ENCODE data around the gene TSSC4.

Gene TSSC4

GRCh38 chr11:2406451-2406850 is 5.9 kb downstream of the TSSC4 start:
- H3K9ac ChIP-seq = no peak overlapping the region
- H3K27ac ChIP-seq = no peak overlapping the region
- TF ChIP-seq Cebpa-rat (IDR thresholded peaks at IDR 0.05) = no peak
- no peak overlapping the region for H3K4me2 ChIP-seq
- H3K4me1 ChIP-seq = peaks cover 35% of the 10 kb centered on the region
- no peak overlapping the region for H3K4me3 ChIP-seq
- H3K27me3 ChIP-seq = peaks cover 26% of the 10 kb centered on the region
- peaks cover 9% of the 10 kb centered on the region; the same call in 1 of the 2 replicates for H4K20me1 ChIP-seq
- H3K9me3 ChIP-seq = no peaks in the 10 kb centered on the region
- peaks cover 36% of the 10 kb centered on the region for H3K36me3 ChIP-seq

GRCh38 chr11:2406878-2407410 is 6.4 kb downstream of the TSSC4 start:
- H3K4me1 ChIP-seq = peaks cover 30% of the 10 kb centered on the region
- no peaks in the 10 kb centered on the region for H3K9me3 ChIP-seq
- H3K4me2 ChIP-seq = no peak overlapping the region
- H3K4me3 ChIP-seq = no peak overlapping the region
- peaks cover 32% of the 10 kb centered on the region for H3K36me3 ChIP-seq
- no peak for TF ChIP-seq Cebpa-rat (IDR thresholded peaks at IDR 0.05)
- H3K27ac ChIP-seq = no peak overlapping the region
- H3K9ac ChIP-seq = no peak overlapping the region
- H4K20me1 ChIP-seq = peaks cover 4% of the 10 kb centered on the region; the same call in 1 of the 2 replicates
- H3K27me3 ChIP-seq = peaks cover 26% of the 10 kb centered on the region

- H3K4me3 ChIP-seq = no peak overlapping the region
- H3K4me2 ChIP-seq = peak overlapping the region; percentile 91; the same call in 1 of the 2 replicates
- peaks cover 14% of the 10 kb centered on the region for H3K36me3 ChIP-seq
- TF ChIP-seq Cebpa-rat (IDR thresholded peaks at IDR 0.05) = no peak
- H4K20me1 ChIP-seq = no peaks in the 10 kb centered on the region
- peaks cover 26% of the 10 kb centered on the region for H3K27me3 ChIP-seq
- H3K9me3 ChIP-seq = no peaks in the 10 kb centered on the region
- no peak overlapping the region for H3K27ac ChIP-seq
- peaks cover 36% of the 10 kb centered on the region for H3K4me1 ChIP-seq
- H3K9ac ChIP-seq = no peak overlapping the region
Observed at GRCh38 chr11:2408671-2409070, 8.1 kb downstream of the TSSC4 start.

DNA sequence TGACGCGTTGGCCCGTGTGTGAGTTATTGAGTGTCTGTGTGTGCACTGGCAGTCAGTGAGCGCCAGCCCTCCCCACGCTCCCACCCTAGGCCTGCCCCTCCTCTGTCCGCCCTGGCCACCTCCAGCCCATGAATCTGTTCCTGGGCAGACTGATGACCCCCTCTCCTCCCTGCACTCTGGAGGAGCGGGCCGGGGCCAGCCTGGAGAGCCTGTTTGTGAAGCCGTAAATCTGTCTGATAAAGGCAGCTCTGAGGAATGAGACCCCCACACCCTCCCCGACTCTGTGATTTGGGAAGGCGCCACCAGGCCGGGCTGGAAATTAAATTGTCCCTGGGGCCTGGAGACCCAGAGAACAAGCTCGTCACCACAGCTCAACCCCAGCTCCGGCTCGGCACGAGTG is 8.6 kb downstream of the TSSC4 start:
- H3K36me3 ChIP-seq = peaks cover 10% of the 10 kb centered on the region
- H3K27ac ChIP-seq = peak overlapping the region; percentile 52; the same call in 1 of the 2 replicates
- no peaks in the 10 kb centered on the region for H3K9me3 ChIP-seq
- H3K4me2 ChIP-seq = peak overlapping the region; percentile 91
- no peak for TF ChIP-seq Cebpa-rat (IDR thresholded peaks at IDR 0.05)
- H3K27me3 ChIP-seq = peaks cover 26% of the 10 kb centered on the region
- peak overlapping the region; percentile 32; the same call in 1 of the 2 replicates for H3K9ac ChIP-seq
- H3K4me3 ChIP-seq = no peak overlapping the region
- no peaks in the 10 kb centered on the region for H4K20me1 ChIP-seq
- H3K4me1 ChIP-seq = peaks cover 37% of the 10 kb centered on the region

DNA sequence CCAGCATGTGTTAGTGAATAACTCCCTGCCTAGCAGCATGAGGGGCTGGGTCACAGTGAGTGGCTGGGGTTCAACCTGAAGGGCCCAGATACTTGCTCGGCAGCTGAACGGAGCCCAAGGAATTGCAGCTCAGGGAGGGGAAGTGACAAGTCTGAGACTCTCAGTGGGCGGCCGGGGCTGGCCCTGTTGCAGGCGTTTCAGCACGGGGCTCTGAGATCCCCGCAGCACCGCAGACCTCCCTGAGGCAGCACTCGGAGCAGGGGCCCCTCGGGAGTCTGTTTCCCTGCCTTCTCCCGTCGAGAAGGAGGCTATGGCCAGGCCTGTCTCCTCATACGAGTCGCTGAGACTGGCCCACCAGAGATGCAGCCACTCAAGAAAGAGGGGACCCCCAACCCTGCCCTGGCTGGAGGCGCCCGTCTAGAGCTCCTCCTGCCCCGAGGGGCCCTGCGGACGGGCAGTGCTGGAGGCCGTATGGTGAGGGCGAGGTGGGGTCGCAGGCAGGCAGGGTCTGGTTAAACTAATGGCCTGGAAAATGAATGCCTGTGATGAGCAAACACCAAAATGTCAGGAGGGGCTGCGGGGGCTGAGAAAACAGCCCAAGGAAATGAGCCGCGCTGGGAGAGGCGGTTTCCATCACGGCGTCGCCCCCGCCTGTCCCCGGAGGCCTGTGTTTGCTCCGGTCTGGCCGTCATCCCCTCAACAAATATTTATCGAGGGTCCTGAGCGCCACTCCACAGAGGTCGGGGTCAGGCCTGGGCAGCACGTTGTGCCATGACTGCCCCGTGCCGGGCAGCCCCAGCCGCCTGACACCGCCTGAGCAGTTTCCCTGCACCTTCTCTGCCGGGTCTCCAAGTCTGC is 9.3 kb downstream of the TSSC4 start:
- peaks cover 37% of the 10 kb centered on the region for H3K4me1 ChIP-seq

DNA sequence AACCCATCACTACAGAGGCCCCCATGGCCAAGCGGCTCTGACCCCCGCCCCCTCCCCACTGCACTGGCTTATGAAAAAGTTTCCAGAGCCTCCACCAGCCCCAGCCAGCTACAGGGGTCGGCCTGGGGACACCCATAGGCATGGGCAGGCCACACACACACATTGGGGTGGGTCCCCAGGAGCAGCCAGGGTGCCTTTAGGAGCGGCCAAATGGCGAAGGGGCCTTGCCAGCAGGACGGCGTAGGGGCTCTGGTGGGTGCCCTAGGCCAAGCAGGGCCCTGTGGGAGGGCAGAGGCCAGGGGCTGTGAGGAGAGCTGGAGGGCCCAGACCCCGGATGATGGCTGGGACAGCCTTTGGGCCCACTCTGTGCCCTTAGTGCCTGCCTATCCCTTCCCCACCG is 10.1 kb downstream of the TSSC4 start:
- Histone ChIP-seq H3K4me1 (peaks cover 37% of the 10 kb centered on the region), H3K27ac (no peak overlapping the region; the same call in 1 of the 2 replicates), H3K4me2 (peak overlapping the region; percentile 91), H3K9ac (no peak overlapping the region), H4K20me1 (no peaks in the 10 kb centered on the region), H3K27me3 (peaks cover 26% of the 10 kb centered on the region), H3K4me3 (no peak overlapping the region), H3K36me3 (no peaks in the 10 kb centered on the region), H3K9me3 (no peaks in the 10 kb centered on the region)
- TF ChIP-seq Cebpa-rat (IDR thresholded peaks at IDR 0.05) = no peak

More for the DNA sequence above, 9.3 kb downstream of the TSSC4 start:
- Histone ChIP-seq H3K9me3 (no peaks in the 10 kb centered on the region), H3K27ac (peak overlapping the region; percentile 52), H3K4me2 (peak overlapping the region; percentile 91), H3K4me3 (0 out of 2 replicates have a peak overlapping the region, but pooled peaks have one; percentile 17), H3K36me3 (peaks cover 3% of the 10 kb centered on the region; the same call in 1 of the 2 replicates), H3K9ac (peak overlapping the region; percentile 32; the same call in 1 of the 2 replicates), H4K20me1 (no peaks in the 10 kb centered on the region), H3K27me3 (peaks cover 26% of the 10 kb centered on the region)
- TF ChIP-seq Cebpa-rat (IDR thresholded peaks at IDR 0.05) = no peak

GRCh38 chr11:2411446-2412305 is 11.1 kb downstream of the TSSC4 start:
- TF ChIP-seq Cebpa-rat (IDR thresholded peaks at IDR 0.05) = no peak

DNA sequence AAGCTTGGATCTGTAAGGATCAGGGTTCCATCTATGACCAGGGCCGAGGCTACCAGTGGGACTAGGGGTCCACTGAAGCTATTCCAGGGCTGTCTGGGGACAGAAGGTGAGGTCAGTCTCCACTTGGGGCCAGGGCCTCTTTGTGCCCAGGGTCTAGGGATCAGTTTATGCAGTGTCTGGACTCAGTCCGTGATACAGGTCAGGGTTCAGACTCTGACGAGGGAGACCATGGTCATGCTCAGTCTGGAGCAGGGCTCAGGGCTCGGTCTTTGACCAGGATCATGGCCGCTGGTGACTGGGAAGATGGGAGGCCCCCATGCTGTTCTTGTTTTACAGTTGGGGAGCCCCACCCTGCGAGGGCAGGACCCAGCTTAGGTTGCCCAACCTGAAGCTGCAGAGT is 11.8 kb downstream of the TSSC4 start:
- Histone ChIP-seq H3K27me3 (peaks cover 26% of the 10 kb centered on the region), H3K9me3 (no peaks in the 10 kb centered on the region), H3K27ac (no peak overlapping the region), H3K4me2 (no peak overlapping the region), H3K36me3 (no peaks in the 10 kb centered on the region), H3K4me1 (peaks cover 52% of the 10 kb centered on the region), H3K4me3 (no peak overlapping the region), H4K20me1 (no peaks in the 10 kb centered on the region), H3K9ac (no peak overlapping the region)
- TF ChIP-seq Cebpa-rat (IDR thresholded peaks at IDR 0.05) = no peak

More at GRCh38 chr11:2411446-2412305, 11.1 kb downstream of the TSSC4 start:
- Histone ChIP-seq H3K4me3 (no peak overlapping the region), H3K27ac (no peak overlapping the region), H3K9me3 (no peaks in the 10 kb centered on the region), H3K4me1 (peaks cover 46% of the 10 kb centered on the region), H3K9ac (no peak overlapping the region), H4K20me1 (no peaks in the 10 kb centered on the region), H3K36me3 (no peaks in the 10 kb centered on the region), H3K27me3 (peaks cover 26% of the 10 kb centered on the region), H3K4me2 (no peak overlapping the region)

DNA sequence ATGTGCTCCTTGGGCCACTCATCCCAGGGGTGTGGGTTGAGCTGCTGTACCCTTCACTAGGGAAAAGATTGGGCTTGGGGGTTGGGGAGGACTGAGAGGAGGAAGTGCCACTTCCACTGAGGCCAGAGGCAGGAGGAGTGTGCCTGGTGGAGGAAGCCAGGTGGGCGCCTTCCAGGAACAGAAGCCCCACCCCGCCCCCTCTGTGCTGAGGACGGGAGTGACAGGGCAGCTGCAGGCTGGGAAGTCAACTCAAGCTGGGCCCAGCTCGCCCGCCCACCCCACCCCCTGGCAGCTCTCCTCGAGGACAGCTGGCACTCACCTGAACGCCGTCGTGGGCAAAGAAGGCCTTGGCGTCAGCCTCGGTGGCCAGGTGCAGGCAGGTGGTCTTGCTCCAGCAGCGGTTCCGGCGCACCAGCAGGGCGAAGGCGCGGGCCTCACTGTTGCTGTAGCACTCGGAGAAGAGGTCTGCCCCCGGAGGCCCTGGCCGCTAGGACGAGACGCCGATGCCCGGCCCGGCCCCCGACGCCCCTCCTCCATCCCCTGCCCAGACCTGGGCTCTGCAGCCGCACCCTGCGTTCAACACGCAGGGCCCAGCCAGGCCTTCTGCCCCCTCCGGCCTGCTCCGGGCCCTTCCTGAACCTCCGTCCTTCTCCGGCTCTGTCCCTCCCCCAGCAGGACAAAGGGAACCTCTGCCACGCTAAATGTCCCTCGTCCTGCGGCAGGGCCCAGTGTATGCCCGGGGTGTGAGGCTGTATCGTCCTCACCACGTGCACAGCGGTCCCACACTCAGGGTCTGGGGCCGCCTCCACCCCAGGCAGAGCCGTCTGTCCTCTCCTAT is 13.4 kb downstream of the TSSC4 start:
- H3K4me2 ChIP-seq = no peak overlapping the region; the same call in 1 of the 2 replicates
- H3K9me3 ChIP-seq = no peaks in the 10 kb centered on the region
- no peak overlapping the region for H3K27ac ChIP-seq
- H3K36me3 ChIP-seq = no peaks in the 10 kb centered on the region
- H3K27me3 ChIP-seq = peaks cover 20% of the 10 kb centered on the region
- no peaks in the 10 kb centered on the region for H4K20me1 ChIP-seq
- TF ChIP-seq Cebpa-rat (IDR thresholded peaks at IDR 0.05) = no peak
- no peak overlapping the region for H3K9ac ChIP-seq
- no peak overlapping the region for H3K4me3 ChIP-seq
- H3K4me1 ChIP-seq = peaks cover 64% of the 10 kb centered on the region
